GM12878 (cell line): Measurements from ENCODE around the gene TMEM186. TPM values are rescaled to one million over a fixed set of nuclear protein-coding genes. Genes with fewer than 3 reads are reported as not detected.

ENCODE experiments used
- ATAC-seq: fragments of 200-7000 bp; cut with Tn5 transposase; 3 replicates; pipeline ENCODE4 v1.9.1; 2020; ENCODE audit warnings: mild to moderate bottlenecking, moderate library complexity
- BruUV-seq: library from RNA; stranded (reverse); fragments of 400-500 nt; replicated peaks from 2 replicates; lab custom pipeline; 2021; lab: Mats Ljungman, UMichigan
- CTCF ChIA-PET: fragments of 300-600 bp; sonication (Branson Sonifier 250); formaldehyde crosslinking; extraction: SDS; loops from one replicate; lab custom pipeline; 2021; ENCODE audit warnings: inconsistent platforms; lab: Yijun Ruan, JAX
- POLR2A ChIA-PET: fragments of 350-600 bp; formaldehyde crosslinking; extraction: SDS; loops from one replicate; lab custom pipeline; 2021; ENCODE audit warnings: inconsistent platforms; lab: Charles Lee
- RAD21 ChIA-PET: fragments of 300-600 bp; sonication (Branson Sonifier 250); formaldehyde crosslinking; loops from one replicate; lab custom pipeline; 2023; ENCODE audit warnings: antibody characterized with exemption; ENCODE audit not compliant: unreplicated experiment; lab: Charles Lee
- SMC1A ChIA-PET: fragments of 300-600 bp; sonication (Branson Sonifier 250); formaldehyde crosslinking; loops from one replicate; lab custom pipeline; 2023; ENCODE audit not compliant: unreplicated experiment, uncharacterized antibody; lab: Charles Lee
- DNase-seq: peaks from one replicate; pipeline ENCODE4 v3.0.0-alpha.2; 2011; ENCODE audit warnings: low read depth, low spot score
- FAIRE-seq: peaks from 3 replicates; lab custom pipeline; 2011; peaks lifted over from hg19 to GRCh38; lab: Jason Lieb, UNC
- H2AFZ ChIP-seq: 2 replicates; pipeline ENCODE4 v1.6.0; 2011; ENCODE audit warnings: low read depth, low read length, control low read depth; ENCODE audit not compliant: control insufficient read depth
- H3K27ac ChIP-seq: 2 replicates; pipeline ENCODE4 v1.5.1; 2011; ENCODE audit warnings: control low read depth; ENCODE audit not compliant: control insufficient read depth, insufficient read depth
- H3K27me3 ChIP-seq, 2 experiments: replicated peaks in 1 of 2; 2 replicates each; pipeline versions ENCODE4 v1.6.0 to v1.6.1; 2011; ENCODE audit warnings: low read length in 1 of 2; ENCODE audit not compliant: control insufficient read depth in 2 of 2, insufficient read depth in 2 of 2
- H3K36me3 ChIP-seq, 2 experiments: 2 replicates each; pipeline ENCODE4 v1.5.1; 2011; ENCODE audit warnings: low read length in 1 of 2; ENCODE audit not compliant: control insufficient read depth in 2 of 2, insufficient read depth in 2 of 2
- H3K4me1 ChIP-seq: 2 replicates; pipeline ENCODE4 v1.6.1; 2011; ENCODE audit warnings: mild to moderate bottlenecking, low read length, moderate library complexity, mixed read lengths; ENCODE audit not compliant: control insufficient read depth, insufficient read depth
- H3K4me2 ChIP-seq: 2 replicates; pipeline ENCODE4 v1.6.0; 2011; ENCODE audit warnings: control low read depth; ENCODE audit not compliant: control insufficient read depth, insufficient read depth
- H3K4me3 ChIP-seq: fragments of 200-600 bp; sonication (generic); 2 replicates; pipeline ENCODE4 v1.5.1; 2016
- H3K79me2 ChIP-seq: 2 replicates; pipeline ENCODE4 v1.6.0; 2011; ENCODE audit warnings: low read length; ENCODE audit not compliant: control insufficient read depth, insufficient read depth
- H3K9ac ChIP-seq: 2 replicates; pipeline ENCODE4 v1.8.0; 2011; ENCODE audit warnings: low read length, control low read depth, mixed read lengths; ENCODE audit not compliant: control insufficient read depth, insufficient read depth
- H3K9me3 ChIP-seq: replicated peaks from 3 replicates; pipeline ENCODE4 v1.5.1; 2011; ENCODE audit warnings: mild to moderate bottlenecking, low read length; ENCODE audit not compliant: control insufficient read depth, insufficient read depth
- H4K20me1 ChIP-seq: 2 replicates; pipeline ENCODE4 v1.6.0; 2011; ENCODE audit not compliant: control insufficient read depth, insufficient read depth
- CBFB ChIP-seq: IDR thresholded peaks from 2 replicates; pipeline ENCODE4 v1.6.1; 2016; ENCODE audit warnings: antibody characterized with exemption, low read depth
- CBX3 ChIP-seq: fragments of 200-600 bp; sonication (generic); IDR thresholded peaks from 2 replicates; pipeline ENCODE4 v1.6.1; 2016; ENCODE audit warnings: low read depth, borderline replicate concordance
- CEBPZ ChIP-seq: fragments of 150-350 bp; IDR thresholded peaks from 2 replicates; pipeline ENCODE4 v1.6.1; 2016; ENCODE audit warnings: low read depth, low read length
- DPF2 ChIP-seq: fragments of 450-650 bp; IDR thresholded peaks from 2 replicates; pipeline ENCODE4 v1.6.1; 2017; ENCODE audit warnings: mild to moderate bottlenecking
- E2F4 ChIP-seq: IDR thresholded peaks from 2 replicates; pipeline ENCODE4 v1.6.1; 2012; ENCODE audit warnings: low read depth, low read length, improper control_type of control experiment
- MAX ChIP-seq: IDR thresholded peaks from 2 replicates; pipeline ENCODE4 v1.6.1; 2012; ENCODE audit warnings: low read depth, low read length, improper control_type of control experiment
- NFIC ChIP-seq: IDR thresholded peaks from 2 replicates; pipeline ENCODE4 v1.6.1; 2012; ENCODE audit warnings: low read depth, mild to moderate bottlenecking, inconsistent platforms, low read length, moderate library complexity
- PAX8 ChIP-seq: fragments of 450-650 bp; IDR thresholded peaks from 2 replicates; pipeline ENCODE4 v1.6.1; 2017; ENCODE audit warnings: mild to moderate bottlenecking, moderate library complexity
- RAD21 ChIP-seq: IDR thresholded peaks from 2 replicates; pipeline ENCODE4 v1.6.1; 2011; ENCODE audit warnings: mild to moderate bottlenecking, low read depth, low read length, moderate library complexity; ENCODE audit not compliant: insufficient read depth
- RELA ChIP-seq: fragments of 450-650 bp; IDR thresholded peaks from 2 replicates; pipeline ENCODE4 v1.8.0; 2014; ENCODE audit warnings: borderline replicate concordance; ENCODE audit not compliant: partially characterized antibody
- RFX5 ChIP-seq: IDR thresholded peaks from 2 replicates; pipeline ENCODE4 v1.6.1; 2011; ENCODE audit warnings: low read depth, low read length, improper control_type of control experiment
- SKIL ChIP-seq: fragments of 450-650 bp; IDR thresholded peaks from 2 replicates; pipeline ENCODE4 v1.6.1; 2017; ENCODE audit warnings: mild to moderate bottlenecking, low read depth, inconsistent platforms; ENCODE audit not compliant: poor library complexity, severe bottlenecking
- STAT3 ChIP-seq: IDR thresholded peaks from 2 replicates; pipeline ENCODE4 v1.6.1; 2011; ENCODE audit warnings: low read depth, low read length, improper control_type of control experiment
- TCF7 ChIP-seq: IDR thresholded peaks from 2 replicates; pipeline ENCODE4 v1.6.1; 2014; ENCODE audit warnings: antibody characterized with exemption, borderline replicate concordance
- USF1 ChIP-seq: IDR thresholded peaks from 2 replicates; pipeline ENCODE4 v1.6.1; 2011; ENCODE audit warnings: borderline replicate concordance, low read depth, mild to moderate bottlenecking, moderate library complexity, mixed read lengths, low read length; ENCODE audit not compliant: insufficient read depth; ENCODE audit errors: extremely low read length
- WGBS: methylation state at CpG from one replicate; pipeline ENCODE4 v1.1.6; 2016; ENCODE audit warnings: low lambda C conversion rate; ENCODE audit not compliant: insufficient replicate concordance, insufficient coverage; ENCODE audit errors: missing lambda C conversion rate; 5-methylcytosine and 5-hydroxymethylcytosine counted together
- in situ Hi-C: fragments of 300-500 bp; cut with MboI; formaldehyde crosslinking; loops from 9 replicates; pipeline ENCODE4 v1.14.3; 2018; ENCODE audit warnings: mixed read lengths
- intact Hi-C: fragments of 100-400 bp; cut with micrococcal nuclease; formaldehyde crosslinking; loops from one replicate; pipeline ENCODE4 v1.14.2; 2022; ENCODE audit not compliant: unreplicated experiment
- polyA plus RNA-seq, 11 experiments: library from polyadenylated mRNA; depleted of rRNA in 4 of 11; unstranded in 6 of 11; stranded (reverse) in 5 of 11; fragments of >200 nt; fragmentation: Nextera tagmentation in 4 of 11; fragmentation: Illumina TruSeq in 1 of 11; extraction: Ambion mirVana in 4 of 11; extraction: Trizol in 1 of 11; gene quantifications; 1 replicate in 1 of 11; 2 replicates in 10 of 11; pipeline versions ENCODE4 v1.2.1 to v1.2.3, GENCODE V29; 2011 to 2016; ENCODE audit warnings: inconsistent platforms in 2 of 11, missing spikeins in 2 of 11, low read depth in 1 of 11
- total RNA-seq, 4 experiments: library from RNA; depleted of rRNA in 3 of 4; stranded (reverse); fragments of >200 nt in 3 of 4; fragmentation: Illumina TruSeq in 1 of 4; extraction: Trizol in 1 of 4; gene quantifications; 2 replicates each; pipeline versions ENCODE4 v1.2.1 to v1.2.3, GENCODE V29; 2013 to 2021

TMEM186 gene
- total and polyA plus RNA-seq, 10 of the 15 experiments (the other 5 are each of a cell fraction or from before 2014, with no cell fraction given), result 10.6 to 28.9 (median 17.0) TPM

- CTCF ChIA-PET, result no interaction called here
These were observed 29.2 kb downstream of the TMEM186 start for GRCh38 chr16:8768283-8768682.

More at GRCh38 chr16:8768283-8768682, 29.2 kb downstream of the TMEM186 start:
- no peak overlapping the region for H3K27ac ChIP-seq
- FAIRE-seq (no peak), ATAC-seq (no peak), DNase-seq (no peak)
- 88% methylated on average over 12 of the region's 12 CpGs for WGBS
- ChIA-PET SMC1A (no interaction called here), RAD21 (no interaction called here), POLR2A (no interaction called here)
- no peaks in the 10 kb centered on the region for H4K20me1 ChIP-seq
- H3K4me2 ChIP-seq, result no peak overlapping the region
- H3K4me1 ChIP-seq, result no peaks in the 10 kb centered on the region
- no peaks in the 10 kb centered on the region for H3K9me3 ChIP-seq
- BruUV-seq, result no TSS peak
- H3K79me2 ChIP-seq, result no peaks in the 10 kb centered on the region
- H3K9ac ChIP-seq, result no peak overlapping the region
- no peak overlapping the region for H2AFZ ChIP-seq
- H3K4me3 ChIP-seq, result no peak overlapping the region
- H3K36me3 ChIP-seq, result no peaks in the 10 kb centered on the region
- H3K27me3 ChIP-seq, result no peaks in the 10 kb centered on the region
- in situ Hi-C loops, result no loop called here
- intact Hi-C loops, result no loop called here
- TF ChIP-seq E2F4, result no peak
- no peak for TF ChIP-seq NFIC
- TF ChIP-seq CEBPZ, result no peak
- TF ChIP-seq CBFB, result no peak
- TF ChIP-seq CBX3, result no peak
- TF ChIP-seq DPF2, result no peak
- TF ChIP-seq PAX8, result no peak
- TF ChIP-seq RAD21, result no peak
- no peak for TF ChIP-seq RELA
- TF ChIP-seq MAX, result no peak
- no peak for TF ChIP-seq TCF7
- no peak for TF ChIP-seq STAT3
- TF ChIP-seq USF1, result no peak
- no peak for TF ChIP-seq SKIL
- no peak for TF ChIP-seq RFX5
